ENCODE results near the gene CSF3R.

The CSF3R gene

GRCh38 chr1:36443297-36443696 lies 39.4 kb downstream of the CSF3R start:
- Histone ChIP-seq H3K9me3 (ENCODE audit: low read depth, low read length) (no peaks in the 10 kb centered on the region), H3K4me3 (no peak overlapping the region), H3K27ac (no peak overlapping the region), H3K36me3 (ENCODE audit: insufficient read depth, low read length) (no peaks in the 10 kb centered on the region), H3K9ac (ENCODE audit: insufficient read length) (no peak overlapping the region)
- TF ChIP-seq EZH2 (IDR thresholded peaks at IDR 0.05) (no peak), FOXP2 (optimal IDR thresholded peaks at IDR 0.05; ENCODE audit: control extremely low read depth, extremely low read length, insufficient read depth) (no peak), POLR2AphosphoS5 (IDR thresholded peaks at IDR 0.05; ENCODE audit: borderline replicate concordance, low read depth, low read length) (no peak)
- no peak for DNase-seq (ENCODE audit: low read depth, low spot score)

GRCh38 chr1:36442337-36442736 lies 40.4 kb downstream of the CSF3R start:
- no peaks in the 10 kb centered on the region for H3K9me3 ChIP-seq (ENCODE audit: low read depth, low read length)
- H3K9ac ChIP-seq (ENCODE audit: insufficient read length): no peak overlapping the region
- no peaks in the 10 kb centered on the region for H3K36me3 ChIP-seq (ENCODE audit: insufficient read depth, low read length)
- no peak for DNase-seq (ENCODE audit: low read depth, low spot score)
- no peak overlapping the region for H3K4me3 ChIP-seq
- no peak overlapping the region for H3K27ac ChIP-seq
- TF ChIP-seq FOXP2 (optimal IDR thresholded peaks at IDR 0.05; ENCODE audit: control extremely low read depth, extremely low read length, insufficient read depth) (no peak), POLR2AphosphoS5 (IDR thresholded peaks at IDR 0.05; ENCODE audit: borderline replicate concordance, low read depth, low read length) (no peak), EZH2 (IDR thresholded peaks at IDR 0.05) (no peak)

- Histone ChIP-seq H3K4me3 (no peak overlapping the region), H3K9ac (ENCODE audit: insufficient read length) (no peak overlapping the region), H3K27ac (peak overlapping the region; percentile 14; the same call in 1 of the 2 replicates), H3K36me3 (ENCODE audit: insufficient read depth, low read length) (no peaks in the 10 kb centered on the region), H3K9me3 (ENCODE audit: low read depth, low read length) (no peaks in the 10 kb centered on the region)
- no peak for TF ChIP-seq EZH2 (IDR thresholded peaks at IDR 0.05)
- no peak for DNase-seq (ENCODE audit: low read depth, low spot score)
Measured at GRCh38 chr1:36440646-36441045, 42.1 kb downstream of the CSF3R start.

GRCh38 chr1:36440044-36440443 lies 42.7 kb downstream of the CSF3R start:
- H3K9me3 ChIP-seq (ENCODE audit: low read depth, low read length): no peaks in the 10 kb centered on the region
- DNase-seq (ENCODE audit: low read depth, low spot score): no peak
- no peak for TF ChIP-seq EZH2 (IDR thresholded peaks at IDR 0.05)
- TF ChIP-seq FOXP2 (optimal IDR thresholded peaks at IDR 0.05; ENCODE audit: control extremely low read depth, extremely low read length, insufficient read depth): no peak
- H3K4me3 ChIP-seq: no peak overlapping the region
- no peaks in the 10 kb centered on the region for H3K36me3 ChIP-seq (ENCODE audit: insufficient read depth, low read length)
- H3K27ac ChIP-seq: peak overlapping the region; percentile 14; the same call in 1 of the 2 replicates
- no peak overlapping the region for H3K9ac ChIP-seq (ENCODE audit: insufficient read length)

- Histone ChIP-seq H3K9ac (ENCODE audit: insufficient read length) (no peak overlapping the region), H3K4me3 (no peak overlapping the region), H3K9me3 (ENCODE audit: low read depth, low read length) (no peaks in the 10 kb centered on the region), H3K27ac (no peak overlapping the region), H3K36me3 (ENCODE audit: insufficient read depth, low read length) (no peaks in the 10 kb centered on the region)
- no peak for DNase-seq (ENCODE audit: low read depth, low spot score)
- TF ChIP-seq EZH2 (IDR thresholded peaks at IDR 0.05) (no peak), FOXP2 (optimal IDR thresholded peaks at IDR 0.05; ENCODE audit: control extremely low read depth, extremely low read length, insufficient read depth) (no peak), POLR2AphosphoS5 (IDR thresholded peaks at IDR 0.05; ENCODE audit: borderline replicate concordance, low read depth, low read length) (no peak)
Measured at GRCh38 chr1:36438715-36439114, 44.0 kb downstream of the CSF3R start.

- H3K9me3 ChIP-seq (ENCODE audit: low read depth, low read length): no peaks in the 10 kb centered on the region
- no peak overlapping the region for H3K9ac ChIP-seq (ENCODE audit: insufficient read length)
- no peak for DNase-seq (ENCODE audit: low read depth, low spot score)
- no peak overlapping the region for H3K4me3 ChIP-seq
- H3K27ac ChIP-seq: no peak overlapping the region
- H3K36me3 ChIP-seq (ENCODE audit: insufficient read depth, low read length): no peaks in the 10 kb centered on the region
- TF ChIP-seq FOXP2 (optimal IDR thresholded peaks at IDR 0.05; ENCODE audit: control extremely low read depth, extremely low read length, insufficient read depth) (no peak), EZH2 (IDR thresholded peaks at IDR 0.05) (no peak), POLR2AphosphoS5 (IDR thresholded peaks at IDR 0.05; ENCODE audit: borderline replicate concordance, low read depth, low read length) (no peak)
Measured at GRCh38 chr1:36436821-36437220, 45.9 kb downstream of the CSF3R start.

GRCh38 chr1:36433102-36433501 lies 49.6 kb downstream of the CSF3R start:
- H3K9me3 ChIP-seq (ENCODE audit: low read depth, low read length): no peaks in the 10 kb centered on the region
- H3K27ac ChIP-seq: no peak overlapping the region
- no peak for DNase-seq (ENCODE audit: low read depth, low spot score)
- no peak for TF ChIP-seq EZH2 (IDR thresholded peaks at IDR 0.05)
- no peak for TF ChIP-seq FOXP2 (optimal IDR thresholded peaks at IDR 0.05; ENCODE audit: control extremely low read depth, extremely low read length, insufficient read depth)
- no peak for TF ChIP-seq POLR2AphosphoS5 (IDR thresholded peaks at IDR 0.05; ENCODE audit: borderline replicate concordance, low read depth, low read length)
- H3K9ac ChIP-seq (ENCODE audit: insufficient read length): no peak overlapping the region
- H3K36me3 ChIP-seq (ENCODE audit: insufficient read depth, low read length): no peaks in the 10 kb centered on the region
- no peak overlapping the region for H3K4me3 ChIP-seq

- H3K9ac ChIP-seq (ENCODE audit: insufficient read length): no peak overlapping the region
- H3K36me3 ChIP-seq (ENCODE audit: insufficient read depth, low read length): no peaks in the 10 kb centered on the region
- no peak overlapping the region for H3K27ac ChIP-seq
- DNase-seq (ENCODE audit: low read depth, low spot score): no peak
- H3K4me3 ChIP-seq: no peak overlapping the region
- H3K9me3 ChIP-seq (ENCODE audit: low read depth, low read length): no peaks in the 10 kb centered on the region
- no peak for TF ChIP-seq EZH2 (IDR thresholded peaks at IDR 0.05)
- TF ChIP-seq FOXP2 (optimal IDR thresholded peaks at IDR 0.05; ENCODE audit: control extremely low read depth, extremely low read length, insufficient read depth): no peak
- TF ChIP-seq POLR2AphosphoS5 (IDR thresholded peaks at IDR 0.05; ENCODE audit: borderline replicate concordance, low read depth, low read length): no peak
Measured at GRCh38 chr1:36432616-36433015, 50.1 kb downstream of the CSF3R start.

- no peaks in the 10 kb centered on the region for H3K36me3 ChIP-seq (ENCODE audit: insufficient read depth, low read length)
- H3K27ac ChIP-seq: no peak overlapping the region
- H3K4me3 ChIP-seq: no peak overlapping the region
- DNase-seq (ENCODE audit: low read depth, low spot score): no peak
- no peak overlapping the region for H3K9ac ChIP-seq (ENCODE audit: insufficient read length)
- no peaks in the 10 kb centered on the region for H3K9me3 ChIP-seq (ENCODE audit: low read depth, low read length)
- TF ChIP-seq EZH2 (IDR thresholded peaks at IDR 0.05) (no peak), POLR2AphosphoS5 (IDR thresholded peaks at IDR 0.05; ENCODE audit: borderline replicate concordance, low read depth, low read length) (no peak), FOXP2 (optimal IDR thresholded peaks at IDR 0.05; ENCODE audit: control extremely low read depth, extremely low read length, insufficient read depth) (no peak)
Measured at GRCh38 chr1:36425791-36426190, 56.9 kb downstream of the CSF3R start.
